ENCODE measurements around the gene ANO1.

ANO1 gene

GRCh38 chr11:70048279-70049024 is 29.7 kb upstream of the ANO1 start:
- intact Hi-C loops (cut with DNase I), result no loop called here
- DNase-seq, result no peak

DNA sequence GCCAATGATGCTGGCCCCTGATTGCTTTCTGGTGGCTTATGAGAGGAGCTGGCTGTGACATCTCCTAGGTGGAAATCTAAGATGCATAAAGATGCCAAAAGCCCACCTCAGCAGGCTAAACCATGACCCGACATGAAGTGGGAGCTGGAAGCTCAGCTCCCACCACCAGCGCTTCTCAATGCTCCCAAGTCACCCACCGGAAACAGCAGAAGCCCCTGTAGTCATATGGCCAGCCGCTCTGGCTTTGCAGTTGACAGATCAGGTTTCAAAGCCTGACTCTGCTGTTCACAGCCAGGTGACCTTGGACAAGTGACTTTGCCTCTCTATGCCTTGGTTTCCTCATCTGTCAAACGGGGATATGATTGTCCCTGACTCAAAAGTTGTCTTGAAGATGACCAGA is 29.1 kb upstream of the ANO1 start:
- intact Hi-C loops (cut with DNase I), result no loop called here
- no peak for DNase-seq

- intact Hi-C loops (cut with DNase I), result no loop called here
- no peak for DNase-seq
These were observed 27.9 kb upstream of the ANO1 start for GRCh38 chr11:70050243-70050642.

- intact Hi-C loops (cut with DNase I), result no loop called here
- DNase-seq, result peak in 1 of 42 donors; percentile 25
These were observed 24.1 kb upstream of the ANO1 start for GRCh38 chr11:70054004-70054403.

- DNase-seq, result no peak
- intact Hi-C loops (cut with DNase I), result no loop called here
These were observed 22.7 kb upstream of the ANO1 start for GRCh38 chr11:70055444-70055843.

- DNase-seq, result no peak
- intact Hi-C loops (cut with DNase I), result no loop called here
These were observed 21.0 kb upstream of the ANO1 start for GRCh38 chr11:70057080-70057479.

- intact Hi-C loops (cut with DNase I), result no loop called here
- DNase-seq, result peak in 1 of 42 donors; percentile 7
These were observed 18.1 kb upstream of the ANO1 start for GRCh38 chr11:70059971-70060370.

GRCh38 chr11:70060611-70061293 is 17.4 kb upstream of the ANO1 start:
- intact Hi-C loops (cut with DNase I), result no loop called here

GRCh38 chr11:70061734-70062133 is 16.4 kb upstream of the ANO1 start:
- intact Hi-C loops (cut with DNase I), result no loop called here

More at GRCh38 chr11:70060611-70061293, 17.4 kb upstream of the ANO1 start:
- peak in 1 of 42 donors; percentile 9 for DNase-seq

GRCh38 chr11:70063121-70063520 is 15.0 kb upstream of the ANO1 start:
- peak in 1 of 42 donors; percentile 12 for DNase-seq
- intact Hi-C loops (cut with DNase I), result no loop called here

More at GRCh38 chr11:70061734-70062133, 16.4 kb upstream of the ANO1 start:
- DNase-seq, result no peak

DNA sequence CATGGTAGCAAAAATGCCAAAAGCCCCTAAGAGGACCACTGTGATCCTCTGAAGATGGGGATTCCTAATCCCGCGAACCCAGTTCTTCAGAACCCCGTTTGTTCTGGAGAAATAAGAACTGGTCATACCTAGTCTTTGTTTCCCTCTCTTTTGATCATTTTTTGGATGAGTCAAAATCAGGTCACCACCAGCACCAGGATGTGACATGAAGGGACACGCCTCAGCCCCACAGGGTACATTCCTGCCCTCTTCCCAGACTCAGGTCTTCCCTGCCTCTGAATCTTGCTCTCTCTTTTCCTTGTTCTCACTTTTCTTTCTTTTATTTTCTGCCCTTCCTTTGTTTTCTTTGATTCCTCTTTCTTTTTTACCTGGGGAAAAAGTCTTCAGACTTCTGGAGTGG is 14.6 kb upstream of the ANO1 start:
- DNase-seq, result peak in 2 of 42 donors; percentile 11 to 12
- intact Hi-C loops (cut with DNase I), result no loop called here

DNA sequence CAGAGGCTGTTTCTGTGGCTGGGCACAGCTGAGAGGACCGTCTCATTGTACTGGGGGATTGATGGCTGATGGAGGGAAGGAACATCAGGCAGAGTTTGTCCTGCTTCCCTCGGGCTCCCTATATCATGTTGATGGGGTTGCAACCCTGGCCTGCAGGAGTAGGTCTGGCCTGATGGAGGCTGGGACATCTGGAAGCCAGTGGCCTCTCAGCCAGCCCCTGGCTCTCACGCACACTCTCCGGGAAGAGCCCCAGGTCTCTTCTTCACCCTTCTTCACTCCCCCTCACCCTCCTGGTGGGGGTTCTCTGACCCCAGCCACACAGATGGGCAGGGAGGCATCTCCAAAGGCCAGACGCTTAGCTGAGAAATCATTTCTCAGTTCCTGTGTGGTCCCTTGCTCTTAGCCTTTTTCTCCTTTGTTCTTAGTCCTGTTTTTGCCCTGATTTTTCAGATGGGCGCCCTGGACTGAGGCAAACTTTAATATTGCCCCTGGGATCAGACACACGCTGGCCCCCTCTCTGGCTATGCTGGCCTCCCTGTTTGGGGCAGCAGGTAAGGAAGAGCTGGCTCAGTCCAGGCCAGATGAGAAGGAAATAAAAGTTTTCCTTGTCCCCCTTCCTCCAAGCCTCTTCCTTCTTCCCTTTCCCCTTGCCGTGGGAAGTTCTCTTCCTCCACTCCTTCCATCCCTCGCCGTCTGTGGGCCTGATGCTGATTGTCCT is 13.9 kb upstream of the ANO1 start:
- DNase-seq, result peak in 3 of 42 donors; percentile 7 to 32 (median 14)
- intact Hi-C loops (cut with DNase I), result no loop called here

GRCh38 chr11:70064726-70065317 is 13.3 kb upstream of the ANO1 start:
- peak in 2 of 42 donors; percentile 4 to 13 for DNase-seq
- intact Hi-C loops (cut with DNase I), result no loop called here

DNA sequence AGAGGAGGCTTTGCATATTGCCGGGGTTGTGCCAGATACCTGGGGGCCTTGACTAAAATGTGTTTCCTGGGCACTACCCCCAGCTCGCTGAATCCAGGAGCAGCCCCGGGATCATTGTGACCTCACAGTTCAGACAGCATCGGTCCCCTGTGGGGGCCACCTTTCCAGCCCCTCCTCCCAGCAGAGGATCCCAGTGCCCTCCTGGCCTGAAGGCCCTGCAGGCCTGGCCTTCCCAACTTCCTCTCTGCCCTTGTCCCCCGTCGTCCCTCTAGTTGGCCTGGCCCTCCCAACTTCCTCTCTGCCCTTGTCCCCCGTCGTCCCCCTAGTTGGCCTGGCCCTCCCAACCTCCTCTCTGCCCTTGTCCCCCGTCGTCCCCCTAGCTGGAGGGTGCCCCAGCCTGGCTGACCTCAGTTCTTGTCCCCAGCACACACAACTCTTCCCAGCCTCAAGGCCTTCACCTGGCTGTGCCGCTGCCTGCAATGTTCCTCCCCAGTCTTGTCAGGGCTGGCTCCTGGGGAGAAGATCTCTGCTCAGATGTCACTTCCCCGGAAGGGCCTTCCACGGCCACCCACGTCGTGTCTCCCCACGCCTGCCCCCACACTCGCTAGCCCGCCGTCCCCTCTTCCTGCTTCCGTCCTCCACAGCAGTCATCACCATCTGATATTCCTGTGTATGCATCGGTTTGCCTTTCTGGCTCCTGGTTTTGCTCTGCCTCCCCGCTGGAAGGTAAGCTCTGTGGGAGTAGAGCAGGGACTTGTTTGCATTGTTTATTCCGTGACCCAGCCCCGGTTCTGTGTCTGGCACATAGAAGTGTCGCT is 12.6 kb upstream of the ANO1 start:
- intact Hi-C loops (cut with DNase I), result no loop called here
- DNase-seq, result peak in 4 of 42 donors; percentile 10 to 28 (median 28)

DNA sequence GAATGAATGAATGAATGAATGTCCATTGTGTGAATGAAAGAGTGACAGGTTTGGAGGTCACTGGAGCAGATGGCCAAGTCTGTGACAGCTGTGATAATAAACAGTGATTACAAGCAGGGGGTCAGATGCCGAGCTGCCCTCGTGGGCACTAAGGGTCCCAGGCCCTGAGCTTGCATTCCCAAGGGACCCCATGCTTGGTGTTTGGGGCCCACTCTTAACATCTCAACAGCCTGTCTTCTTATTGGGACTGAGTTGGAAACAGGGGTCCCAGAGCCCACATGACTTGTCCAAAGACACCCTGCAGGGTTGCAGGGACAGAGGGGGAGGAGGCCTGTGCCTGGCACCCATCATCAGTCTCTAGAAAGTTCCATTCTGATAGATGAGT is 12.0 kb upstream of the ANO1 start:
- DNase-seq, result peak in 3 of 42 donors; percentile 2 to 7 (median 3)
- intact Hi-C loops (cut with DNase I), result no loop called here

GRCh38 chr11:70066628-70067027 is 11.5 kb upstream of the ANO1 start:
- peak in 5 of 42 donors; percentile 3 to 24 (median 14) for DNase-seq

DNA sequence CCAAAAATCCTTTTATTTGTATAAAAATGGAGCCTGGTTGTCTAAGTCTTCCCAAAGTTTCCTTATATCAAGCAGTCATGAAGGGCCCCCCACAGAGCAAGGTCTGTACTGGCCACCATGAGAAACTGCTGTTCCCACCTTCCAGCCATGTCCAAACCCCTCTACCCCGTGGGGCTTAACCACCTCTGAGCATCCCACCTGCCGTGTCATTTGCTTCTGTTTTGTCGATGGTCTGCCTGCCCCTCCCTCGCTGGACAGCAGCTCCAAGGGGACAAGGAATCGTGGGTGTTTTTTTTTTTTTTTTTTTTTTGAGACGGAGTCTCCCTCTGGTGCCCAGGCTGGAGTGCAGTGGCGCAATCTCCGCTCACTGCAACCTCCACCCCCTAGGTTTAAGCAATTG is 11.1 kb upstream of the ANO1 start:
- DNase-seq, result peak in 5 of 42 donors; percentile 6 to 28 (median 23)
- intact Hi-C loops (cut with DNase I), result no loop called here

More at GRCh38 chr11:70066628-70067027, 11.5 kb upstream of the ANO1 start:
- intact Hi-C loops (cut with DNase I), result no loop called here

GRCh38 chr11:70067591-70068341 is 10.4 kb upstream of the ANO1 start:
- intact Hi-C loops (cut with DNase I), result no loop called here
- DNase-seq, result peak in 6 of 42 donors; percentile 0 to 18 (median 4)
